Left lung (tissue), 10 donors: ENCODE results near the gene C1orf226. TPM values are rescaled to one million over a fixed set of nuclear protein-coding genes. Genes with fewer than 3 reads are reported as not detected.

Experiments used
- ATAC-seq: fragments of 200-7000 bp; cut with Tn5 transposase; one replicate; pipeline ENCODE4 v1.9.1; 2020; ENCODE audit warnings: moderate library complexity
- DNase-seq, 4 donors: peaks; one replicate each; pipeline ENCODE4 v3.0.0-alpha.2; 2013 to 2020
- H3K27ac ChIP-seq, 2 donors: fragments of 200-600 bp; sonication (generic) in 1 of 2; one replicate each; pipeline versions ENCODE4 v1.5.0 to v1.8.0; 2020 to 2021
- H3K27me3 ChIP-seq, 2 donors: fragments of 200-600 bp; sonication (generic) in 1 of 2; one replicate each; pipeline versions ENCODE4 v1.5.0 to v1.8.0; 2020 to 2021
- H3K36me3 ChIP-seq, 2 donors: fragments of 200-600 bp; sonication (generic) in 1 of 2; one replicate each; pipeline versions ENCODE4 v1.5.0 to v1.8.0; 2020 to 2021
- H3K4me1 ChIP-seq, 2 donors: fragments of 200-600 bp; one replicate each; pipeline ENCODE4 v1.8.0; 2021
- H3K4me3 ChIP-seq, 2 donors: fragments of 200-600 bp; sonication (generic) in 1 of 2; one replicate each; pipeline versions ENCODE4 v1.5.0 to v1.8.0; 2020 to 2021; ENCODE audit warnings: mild to moderate bottlenecking in 1 of 2
- H3K9me3 ChIP-seq, 2 donors: fragments of 200-600 bp; sonication (generic) in 1 of 2; one replicate each; pipeline versions ENCODE4 v1.5.0 to v1.8.0; 2020 to 2021
- intact Hi-C, 2 donors: fragments of 100-400 bp; cut with DNase I; formaldehyde crosslinking; loops; one replicate each; pipeline versions ENCODE4 v1.11.2 to v1.14.2; 2022
- polyA plus RNA-seq, 6 donors: library from polyadenylated mRNA; unstranded; fragments of 120-200 nt; gene quantifications; one replicate each; pipeline ENCODE4 v1.2.1, GENCODE V29; 2013; ENCODE audit not compliant: insufficient read length in 6 of 6
- total RNA-seq, 2 donors: library from RNA; stranded (reverse); fragmentation: NEBNext Ultra II Directional; extraction: Animal tissue kit (Norgen Biotek cat#: 25700); gene quantifications; one replicate each; pipeline ENCODE4 v1.2.1, GENCODE V29; 2021
- TF ChIP-seq, protein P1 (sequence below), 2 donors: fragments of 200-600 bp; sonication (generic) in 1 of 2; IDR thresholded peaks; one replicate each; pipeline versions ENCODE4 v1.5.0 to v1.8.0; 2021; ENCODE audit warnings: antibody characterized with exemption in 2 of 2
- donor health status: DM: no; HTN: yes; CAD: no.
- donor health status: DM: no; HTN: no; CAD: no.

The C1orf226 gene
- total and polyA plus RNA-seq, 8 donors, result 4.0 to 8.5 (median 5.0) TPM

DNA sequence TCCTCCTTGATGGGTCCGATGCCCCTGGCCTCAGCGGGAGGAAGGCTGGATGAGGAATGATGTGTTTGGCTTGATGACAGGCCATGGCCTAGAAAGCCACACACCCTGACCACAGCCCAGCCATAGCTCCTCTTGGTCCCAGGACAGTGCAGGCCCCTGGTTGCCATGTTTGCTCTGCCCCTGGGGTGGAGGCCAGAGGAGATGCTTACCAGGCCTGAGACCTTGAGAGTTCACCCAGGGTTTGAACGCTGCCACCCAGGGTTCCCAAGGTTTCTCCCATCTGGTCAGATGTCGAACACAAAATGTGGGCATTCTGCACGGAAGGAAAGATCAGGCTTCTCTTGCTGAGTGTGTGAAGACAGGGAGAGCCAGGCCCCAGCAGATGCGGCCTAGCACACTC is 2.6 kb downstream of the C1orf226 start:
- no peak for ATAC-seq
- no peak for DNase-seq
- Histone ChIP-seq H3K4me3 (no peak overlapping the region), H3K27ac (no peak overlapping the region), H3K4me1 (no peaks in the 10 kb centered on the region), H3K36me3 (peaks cover 0 to 12% of the 10 kb centered on the region in 2 donors), H3K9me3 (no peaks in the 10 kb centered on the region), H3K27me3 (no peaks in the 10 kb centered on the region)
- TF ChIP-seq, protein P1, sequence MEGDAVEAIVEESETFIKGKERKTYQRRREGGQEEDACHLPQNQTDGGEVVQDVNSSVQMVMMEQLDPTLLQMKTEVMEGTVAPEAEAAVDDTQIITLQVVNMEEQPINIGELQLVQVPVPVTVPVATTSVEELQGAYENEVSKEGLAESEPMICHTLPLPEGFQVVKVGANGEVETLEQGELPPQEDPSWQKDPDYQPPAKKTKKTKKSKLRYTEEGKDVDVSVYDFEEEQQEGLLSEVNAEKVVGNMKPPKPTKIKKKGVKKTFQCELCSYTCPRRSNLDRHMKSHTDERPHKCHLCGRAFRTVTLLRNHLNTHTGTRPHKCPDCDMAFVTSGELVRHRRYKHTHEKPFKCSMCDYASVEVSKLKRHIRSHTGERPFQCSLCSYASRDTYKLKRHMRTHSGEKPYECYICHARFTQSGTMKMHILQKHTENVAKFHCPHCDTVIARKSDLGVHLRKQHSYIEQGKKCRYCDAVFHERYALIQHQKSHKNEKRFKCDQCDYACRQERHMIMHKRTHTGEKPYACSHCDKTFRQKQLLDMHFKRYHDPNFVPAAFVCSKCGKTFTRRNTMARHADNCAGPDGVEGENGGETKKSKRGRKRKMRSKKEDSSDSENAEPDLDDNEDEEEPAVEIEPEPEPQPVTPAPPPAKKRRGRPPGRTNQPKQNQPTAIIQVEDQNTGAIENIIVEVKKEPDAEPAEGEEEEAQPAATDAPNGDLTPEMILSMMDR (IDR thresholded peaks at IDR 0.05), result no peak
- intact Hi-C loops, result no loop called here

DNA sequence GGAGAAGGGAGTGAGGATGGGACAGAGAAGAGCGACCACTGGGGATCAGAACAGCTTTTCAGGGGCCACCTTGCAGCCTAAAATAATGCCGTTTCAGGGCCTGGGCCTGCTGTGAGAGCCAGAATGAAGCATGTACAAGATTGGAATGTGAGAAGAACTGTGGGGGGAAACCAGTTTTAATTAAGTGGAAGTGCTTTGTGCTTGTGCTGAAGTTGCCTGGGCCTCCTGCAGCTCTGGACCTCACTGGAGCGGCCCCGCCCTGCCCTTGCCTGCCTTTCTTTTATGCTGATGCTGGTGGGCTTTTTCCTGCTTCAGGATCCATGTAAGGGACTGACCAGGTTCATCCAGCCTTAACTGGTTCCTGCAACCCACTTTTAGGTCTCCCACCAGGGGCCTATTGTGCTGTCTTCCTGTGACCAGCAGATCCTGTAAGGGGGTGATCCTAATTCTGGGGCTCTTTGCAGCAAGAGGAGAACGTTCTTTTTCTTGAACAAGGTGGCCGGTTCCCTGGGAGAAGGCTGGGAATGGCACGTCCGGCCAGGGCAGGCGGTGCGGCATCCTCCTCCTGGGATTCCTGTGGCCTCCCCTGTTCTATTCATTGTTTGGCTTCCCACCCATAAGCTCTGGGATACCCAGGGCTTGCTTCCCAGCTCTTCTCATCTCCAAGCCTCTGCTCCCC is 3.2 kb downstream of the C1orf226 start:
- TF ChIP-seq, protein P1 (IDR thresholded peaks at IDR 0.05), result no peak
- Histone ChIP-seq H3K27ac (no peak overlapping the region), H3K36me3 (peaks cover 0 to 12% of the 10 kb centered on the region in 2 donors), H3K27me3 (no peaks in the 10 kb centered on the region), H3K4me3 (no peak overlapping the region), H3K9me3 (no peaks in the 10 kb centered on the region), H3K4me1 (no peaks in the 10 kb centered on the region)
- intact Hi-C loops, result no loop called here
- DNase-seq (no peak), ATAC-seq (no peak)

DNA sequence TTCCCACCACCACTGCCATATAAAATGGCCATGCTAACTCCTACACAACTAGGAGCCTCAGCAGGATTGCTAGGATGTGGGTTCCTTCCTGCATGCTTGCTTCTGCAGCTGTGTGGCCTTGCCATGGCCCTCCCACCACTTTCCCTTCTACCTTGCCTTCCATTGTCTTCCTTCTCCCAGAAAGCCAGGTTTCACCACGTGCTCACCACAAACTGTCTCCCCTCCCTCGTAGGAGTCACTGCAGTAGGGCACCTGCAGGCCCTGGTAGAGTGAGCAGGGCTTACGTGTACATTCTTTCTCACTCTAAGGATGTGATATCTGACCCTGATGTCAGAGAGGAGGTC is 3.7 kb downstream of the C1orf226 start:
- H3K4me1 ChIP-seq, result no peaks in the 10 kb centered on the region
- TF ChIP-seq, protein P1 (IDR thresholded peaks at IDR 0.05), result no peak
- H3K9me3 ChIP-seq, result no peaks in the 10 kb centered on the region
- no peaks in the 10 kb centered on the region for H3K27me3 ChIP-seq
- no peak overlapping the region for H3K27ac ChIP-seq
- H3K36me3 ChIP-seq, result peaks cover 0 to 12% of the 10 kb centered on the region in 2 donors
- H3K4me3 ChIP-seq, result no peak overlapping the region
- DNase-seq (no peak), ATAC-seq (no peak)
- intact Hi-C loops, result no loop called here

DNA sequence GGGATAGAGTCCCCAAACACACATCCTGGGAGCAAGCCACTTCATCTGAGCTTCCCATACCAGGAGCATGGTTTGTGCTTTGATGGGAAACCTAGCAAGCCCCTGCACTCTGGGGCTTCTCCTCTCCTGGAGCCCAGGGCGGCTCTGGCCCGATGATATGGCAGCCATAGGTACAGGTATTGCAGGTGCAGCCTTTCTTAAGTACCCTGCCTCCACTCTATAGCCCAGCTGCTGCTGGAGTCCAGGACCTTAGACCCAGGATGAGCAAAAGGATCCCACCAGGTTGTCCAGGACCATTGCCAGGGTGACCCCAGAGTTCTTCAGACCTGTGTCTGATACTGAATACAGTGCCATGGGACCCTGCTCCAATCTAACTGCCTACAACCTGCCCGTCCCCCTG is 4.2 kb downstream of the C1orf226 start:
- intact Hi-C loops, result no loop called here
- no peak for DNase-seq
- no peak for ATAC-seq

More for the DNA sequence above, 4.2 kb downstream of the C1orf226 start:
- no peaks in the 10 kb centered on the region for H3K27me3 ChIP-seq
- TF ChIP-seq, protein P1 (IDR thresholded peaks at IDR 0.05), result no peak
- H3K9me3 ChIP-seq, result no peaks in the 10 kb centered on the region
- H3K4me1 ChIP-seq, result no peaks in the 10 kb centered on the region
- H3K4me3 ChIP-seq, result no peak overlapping the region
- no peak overlapping the region for H3K27ac ChIP-seq
- peaks cover 0 to 12% of the 10 kb centered on the region in 2 donors for H3K36me3 ChIP-seq
